H4 (cell line): ENCODE data around the gene ARSB. TPM values are rescaled to one million over a fixed set of nuclear protein-coding genes. Genes with fewer than 3 reads are reported as not detected.

Experiments
- DNase-seq: peaks from one replicate; pipeline ENCODE4 v3.0.0-alpha.2; 2015; ENCODE audit warnings: low spot score
- total RNA-seq: library from RNA; depleted of rRNA; stranded (reverse); fragments of >200 nt; shearing (Covaris generic); gene quantifications from 2 replicates; pipeline ENCODE4 v1.2.3, GENCODE V29; 2014

The ARSB gene
- total RNA-seq, 1 experiment from 2014 or later = 18.5 TPM

DNA sequence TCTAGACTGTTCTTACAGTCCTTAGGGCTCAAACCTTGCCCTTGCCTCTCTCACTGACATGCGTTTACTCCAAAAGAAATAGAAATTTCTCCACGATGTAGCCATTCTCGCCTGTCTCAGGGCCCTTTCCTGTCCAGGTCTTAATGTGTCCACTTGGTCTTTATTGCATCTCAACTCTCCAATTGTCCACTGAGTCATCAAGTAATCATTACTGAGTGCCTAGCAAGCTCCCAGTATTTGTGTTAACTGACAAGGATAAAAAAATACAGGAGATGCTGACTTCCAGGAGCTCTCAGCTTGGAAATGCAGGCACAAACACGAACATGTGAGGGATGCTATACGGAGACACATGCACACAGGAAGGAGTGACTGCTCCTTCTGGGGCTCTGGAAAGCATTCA lies 147.3 kb downstream of the ARSB start:
- no peak for DNase-seq

DNA sequence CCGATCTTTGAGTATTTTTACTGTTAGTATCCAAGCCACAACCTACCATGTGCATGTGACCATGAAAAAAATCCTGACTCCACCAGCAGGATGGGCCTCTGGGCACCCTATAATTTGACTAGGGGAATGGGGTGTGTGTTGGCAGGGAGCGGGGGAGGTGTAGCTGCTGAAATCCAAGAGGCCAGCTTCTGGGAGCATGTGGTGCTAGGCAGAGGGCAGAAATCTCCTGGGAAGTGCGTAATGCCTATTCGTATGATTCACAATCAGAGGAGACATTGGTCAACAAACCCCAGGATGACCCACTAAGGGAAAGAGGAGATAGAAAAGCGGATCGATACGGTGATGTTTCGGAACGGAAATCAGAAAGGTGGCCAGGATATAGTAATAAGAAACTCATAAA lies 149.9 kb downstream of the ARSB start:
- DNase-seq = no peak

DNA sequence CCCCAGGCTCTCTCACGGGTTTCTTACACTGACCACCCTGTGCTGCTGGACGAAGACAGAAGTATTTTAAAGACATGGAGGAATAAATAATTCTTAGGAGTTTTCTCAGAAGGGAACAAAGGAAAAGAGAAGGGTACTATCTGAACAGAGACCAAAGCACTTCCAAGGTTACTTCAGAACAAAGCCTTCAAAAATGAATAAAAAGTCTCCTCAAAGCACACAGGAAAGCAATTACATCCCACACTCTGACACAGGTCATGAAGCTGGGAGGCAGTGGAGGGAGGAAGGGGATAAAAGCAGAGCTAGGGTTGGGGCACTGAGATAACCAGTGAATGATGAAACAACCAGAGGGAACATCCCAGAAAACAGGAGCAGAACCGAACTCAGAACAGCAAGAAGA lies 151.8 kb downstream of the ARSB start:
- no peak for DNase-seq

DNA sequence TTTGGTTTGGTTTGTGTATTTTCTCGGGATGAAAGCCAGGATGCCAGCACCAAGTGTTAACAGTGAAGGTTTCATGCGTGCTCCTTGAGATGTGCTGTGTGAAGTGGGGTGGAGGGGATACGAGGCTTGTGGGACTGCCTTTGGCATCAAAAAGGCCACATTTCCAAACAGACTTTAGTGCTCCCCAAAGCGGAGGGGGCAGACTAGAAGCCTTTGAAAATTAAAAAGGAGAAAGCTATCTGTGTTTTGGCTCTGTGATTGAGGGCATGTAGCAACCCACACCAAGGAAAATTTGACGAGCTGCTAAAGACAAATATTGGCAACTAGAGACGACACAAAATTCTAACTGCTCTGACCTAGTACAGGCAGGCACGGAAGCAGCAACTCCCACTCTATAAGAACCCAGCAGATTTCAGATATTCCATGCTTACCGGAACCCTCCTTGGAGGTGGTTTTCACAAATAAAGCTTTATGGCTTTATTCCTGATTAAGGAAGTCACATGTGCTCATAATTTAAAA lies 154.5 kb downstream of the ARSB start:
- no peak for DNase-seq

DNA sequence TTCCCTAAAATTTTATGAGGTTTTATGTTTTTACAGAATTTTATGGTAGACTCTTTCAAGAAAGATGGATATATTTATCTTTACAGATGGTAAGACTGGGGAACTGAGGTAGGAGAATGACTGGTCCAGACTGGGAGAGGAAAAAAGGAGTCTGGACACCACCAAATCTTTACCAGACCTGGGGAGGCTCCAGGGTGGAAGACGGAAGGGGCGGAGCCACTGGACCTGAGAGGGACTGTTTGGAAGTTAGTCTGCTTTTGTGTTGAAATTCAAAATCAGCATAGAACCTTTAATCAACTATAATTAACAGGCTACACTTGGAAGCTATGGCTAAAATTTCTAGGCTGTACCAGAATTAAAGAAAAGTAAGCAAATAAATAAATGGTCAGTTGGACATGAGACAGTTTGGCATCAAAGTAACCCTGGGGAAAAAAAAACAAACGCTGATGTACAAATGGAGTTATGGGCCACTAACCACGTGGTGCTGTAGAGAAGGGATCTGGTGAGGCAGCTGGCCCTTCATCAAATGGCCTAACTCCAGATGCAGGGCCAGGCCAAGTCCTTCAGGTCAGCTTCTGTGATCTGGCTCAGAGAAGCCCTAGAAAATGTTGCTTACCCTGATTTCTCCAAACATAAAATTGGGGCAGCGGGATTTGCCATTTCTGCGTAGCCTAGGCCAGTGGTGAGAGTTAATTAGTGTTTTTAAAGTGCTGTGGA lies 155.1 kb downstream of the ARSB start:
- DNase-seq = peak; percentile 48

DNA sequence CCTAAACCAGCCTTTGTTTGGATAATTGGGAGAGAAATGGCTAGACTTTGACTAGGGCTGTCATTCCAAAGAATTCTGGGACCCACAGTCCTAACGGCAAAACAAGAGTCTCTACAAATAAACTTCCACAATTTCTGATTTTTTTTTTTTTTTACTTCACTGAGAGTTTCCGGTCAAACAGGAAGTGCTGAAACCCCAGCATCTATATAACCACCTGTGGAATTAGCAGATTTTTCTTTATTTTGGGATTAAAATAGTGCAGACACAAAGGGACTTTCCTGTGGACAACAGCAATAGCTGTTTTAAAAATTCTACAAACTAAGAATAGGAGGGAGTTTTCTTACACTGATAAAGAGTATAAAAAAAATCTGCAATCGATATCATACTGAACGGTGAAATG lies 157.4 kb downstream of the ARSB start:
- no peak for DNase-seq

DNA sequence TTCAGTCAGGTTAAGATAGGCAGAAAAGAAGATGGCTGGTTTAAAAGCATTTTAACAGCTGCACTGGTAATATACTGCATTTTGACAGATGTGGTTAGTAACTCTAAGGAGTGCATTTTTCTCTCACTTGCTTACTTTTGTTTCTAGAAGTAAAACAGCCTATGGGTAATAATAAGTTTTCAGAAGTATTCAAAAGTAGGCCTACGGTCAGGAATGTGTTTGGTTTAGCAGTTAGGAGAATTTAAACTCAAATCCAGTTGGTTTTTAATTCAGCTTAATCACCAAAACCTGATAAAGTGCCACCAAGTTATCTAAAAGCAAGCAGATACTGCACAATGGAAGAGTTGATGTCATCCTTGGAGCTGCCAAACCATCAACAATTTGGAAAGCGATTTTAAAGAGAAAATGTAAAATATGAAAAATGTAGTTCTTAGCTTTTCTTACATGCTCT lies 160.3 kb downstream of the ARSB start:
- DNase-seq = no peak

DNA sequence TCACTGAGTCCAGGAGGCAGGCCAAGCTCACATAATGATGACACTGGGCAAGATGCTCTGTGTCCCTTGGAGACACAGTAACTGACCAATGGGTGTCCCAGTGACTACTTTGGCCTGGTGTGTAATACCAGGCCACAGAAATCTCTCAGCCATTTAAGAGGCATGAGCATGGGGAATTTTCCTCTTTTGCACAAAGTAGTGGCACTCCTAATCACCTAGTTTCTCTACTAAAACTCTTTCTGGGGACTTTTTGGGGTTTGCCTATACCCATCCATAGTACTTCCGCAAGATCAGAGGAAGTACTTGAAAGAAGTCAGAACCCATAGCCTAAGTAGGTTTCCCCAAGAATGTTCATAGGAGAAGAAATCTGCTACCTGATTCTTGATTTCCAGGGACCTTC lies 161.9 kb downstream of the ARSB start:
- DNase-seq = no peak

DNA sequence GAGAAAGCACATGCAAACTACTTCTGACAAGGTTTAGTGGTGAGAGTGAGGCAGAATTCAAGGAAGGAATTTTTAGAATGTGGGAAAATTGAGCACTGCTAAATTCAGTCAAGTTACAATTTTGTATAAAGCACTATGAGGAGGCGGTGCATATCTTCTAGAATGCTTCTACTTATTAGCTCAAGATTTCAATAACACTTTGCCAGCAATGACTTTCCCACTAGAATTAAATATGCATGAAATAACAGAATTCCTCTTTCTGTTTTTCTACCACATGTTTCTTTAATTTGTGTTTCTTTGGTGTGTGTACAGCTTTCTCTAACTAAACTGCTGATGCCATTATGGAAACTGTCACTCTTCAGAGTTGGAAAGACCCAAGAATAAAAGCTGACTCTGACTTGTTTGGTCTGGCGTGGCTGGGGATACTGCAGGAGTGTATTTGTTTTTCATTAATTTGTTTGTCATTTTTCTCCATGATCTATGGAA lies 163.5 kb downstream of the ARSB start:
- no peak for DNase-seq

DNA sequence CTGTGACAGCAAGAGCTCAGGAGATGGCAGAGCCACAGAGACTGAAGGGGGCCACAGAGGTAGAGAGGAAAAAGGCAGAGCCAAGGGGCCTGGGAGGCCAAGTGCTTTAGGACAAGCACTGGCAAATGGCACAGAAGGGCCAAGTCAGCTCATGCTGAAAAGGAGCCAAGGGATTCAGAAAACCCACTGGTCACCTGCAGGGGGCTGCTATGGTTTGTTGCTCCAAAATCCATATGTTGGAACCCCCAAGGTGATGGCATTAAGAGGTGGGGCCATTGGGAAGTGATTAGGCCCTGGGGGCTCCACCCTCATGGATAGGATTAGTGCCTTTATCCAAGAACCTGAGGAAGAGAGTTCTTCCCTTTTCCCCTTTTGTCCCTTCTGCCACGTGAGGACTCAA lies 165.4 kb downstream of the ARSB start:
- DNase-seq = no peak

DNA sequence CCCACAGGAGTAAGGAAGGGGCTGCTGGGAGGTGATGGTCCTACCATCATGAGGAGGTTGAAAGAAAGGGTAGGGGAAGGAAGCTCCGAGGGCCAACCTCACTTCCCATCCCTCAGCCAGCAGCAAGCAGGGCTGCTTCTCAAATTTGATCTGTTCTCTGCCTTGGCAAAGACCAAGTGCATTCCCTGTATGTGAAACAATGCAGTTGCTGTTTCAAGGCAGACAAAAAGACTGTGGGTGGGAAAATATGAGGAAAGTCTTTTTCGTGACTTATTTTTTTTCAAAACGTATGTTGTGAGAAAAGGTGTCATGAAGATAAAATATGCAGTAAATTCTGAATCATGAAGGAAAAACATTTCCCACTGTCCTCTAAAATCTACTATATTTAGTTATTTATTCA lies 165.9 kb downstream of the ARSB start:
- DNase-seq = no peak

DNA sequence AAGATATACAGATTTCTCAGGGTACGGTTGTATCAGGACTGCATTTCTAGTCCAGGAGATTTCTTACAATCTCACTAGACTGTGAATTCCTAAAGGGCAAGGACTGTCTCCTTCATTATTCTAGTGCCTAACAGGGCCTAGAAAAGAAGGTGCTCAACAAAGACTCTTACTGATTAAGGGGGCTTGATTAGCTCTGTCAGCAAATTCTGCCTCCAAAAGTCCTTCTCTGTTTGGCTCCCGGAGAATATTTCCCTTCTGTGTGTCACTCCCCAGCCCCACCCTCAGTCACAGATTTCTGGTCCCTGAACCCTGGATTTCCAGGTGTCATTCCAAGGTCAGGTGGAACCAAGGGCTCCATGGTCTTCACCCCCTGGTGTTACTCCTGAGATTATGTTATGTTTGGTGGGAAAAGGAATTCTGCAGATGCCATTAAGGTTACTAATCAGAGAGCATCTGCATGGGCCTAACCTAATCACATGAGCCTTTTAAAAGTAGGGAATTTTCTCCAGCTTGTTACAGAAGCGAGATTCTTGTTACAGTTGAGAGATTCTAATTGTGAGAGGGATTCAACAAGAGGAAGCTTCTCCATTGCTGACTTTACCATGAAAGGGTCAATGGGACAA lies 168.9 kb downstream of the ARSB start:
- no peak for DNase-seq

DNA sequence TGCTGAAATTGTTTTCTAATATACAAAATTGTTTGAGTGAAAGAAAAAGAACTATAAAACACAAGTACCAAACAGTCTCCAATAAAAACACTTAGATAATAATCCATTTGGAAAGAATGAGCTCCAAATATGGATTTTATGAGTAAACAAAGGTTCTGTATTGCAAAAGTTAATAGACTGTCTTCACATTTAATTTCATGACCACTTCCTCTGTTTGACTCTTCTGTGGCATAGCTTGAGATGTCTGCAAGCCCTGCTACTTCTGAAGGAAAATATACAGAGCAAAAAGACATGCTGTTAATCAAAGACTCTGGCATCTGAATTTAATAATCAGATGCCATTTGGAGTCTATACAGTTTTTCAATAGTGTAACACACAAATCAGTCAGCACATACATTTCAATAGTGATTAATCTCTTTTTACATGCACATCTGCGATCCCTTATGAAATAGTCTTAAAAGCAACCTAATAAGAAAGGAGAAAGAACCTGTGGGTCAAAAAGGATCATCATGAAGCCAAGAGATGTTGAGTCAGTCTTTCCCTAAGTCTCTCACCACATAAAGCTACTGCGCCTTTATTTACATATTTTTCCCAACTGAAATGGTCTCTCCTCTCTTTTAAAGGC lies 171.1 kb downstream of the ARSB start:
- DNase-seq = no peak

DNA sequence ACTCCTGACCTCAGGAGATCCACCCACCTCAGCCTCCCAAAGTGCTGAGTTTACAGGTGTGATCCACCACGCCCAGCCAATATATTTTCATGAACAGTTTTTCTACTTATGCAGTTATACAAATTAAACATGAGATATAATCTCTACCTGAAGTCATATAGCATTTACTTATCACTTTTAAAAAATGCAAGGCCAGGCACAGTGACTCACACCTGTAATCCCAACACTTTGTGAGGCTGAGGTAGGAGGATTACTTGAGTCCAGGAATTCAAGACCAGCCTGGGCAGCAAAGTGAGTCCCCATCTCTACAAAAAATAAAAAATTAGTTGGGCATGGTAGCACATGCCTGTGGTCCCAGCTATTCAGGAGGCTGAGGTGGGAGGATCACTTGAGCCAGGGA lies 171.8 kb downstream of the ARSB start:
- no peak for DNase-seq

DNA sequence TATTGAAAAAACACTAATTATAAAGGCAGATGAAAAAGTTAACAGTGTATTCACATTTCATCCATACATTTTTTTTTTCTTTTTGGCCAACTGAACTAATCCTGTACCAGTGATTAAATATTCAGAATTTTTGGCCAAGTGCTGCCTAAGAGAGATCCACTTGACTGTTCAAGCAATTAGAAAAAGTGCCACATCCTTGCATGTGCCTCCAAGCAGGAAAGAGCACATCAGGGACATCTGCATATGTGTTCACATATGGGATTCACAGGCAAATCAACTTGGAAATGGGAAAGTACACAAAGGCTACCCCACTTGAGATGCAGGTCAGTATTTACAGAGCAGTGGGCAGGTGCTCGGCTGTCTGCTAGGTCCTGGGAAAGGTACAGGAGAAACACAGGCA lies 173.2 kb downstream of the ARSB start:
- DNase-seq = no peak

DNA sequence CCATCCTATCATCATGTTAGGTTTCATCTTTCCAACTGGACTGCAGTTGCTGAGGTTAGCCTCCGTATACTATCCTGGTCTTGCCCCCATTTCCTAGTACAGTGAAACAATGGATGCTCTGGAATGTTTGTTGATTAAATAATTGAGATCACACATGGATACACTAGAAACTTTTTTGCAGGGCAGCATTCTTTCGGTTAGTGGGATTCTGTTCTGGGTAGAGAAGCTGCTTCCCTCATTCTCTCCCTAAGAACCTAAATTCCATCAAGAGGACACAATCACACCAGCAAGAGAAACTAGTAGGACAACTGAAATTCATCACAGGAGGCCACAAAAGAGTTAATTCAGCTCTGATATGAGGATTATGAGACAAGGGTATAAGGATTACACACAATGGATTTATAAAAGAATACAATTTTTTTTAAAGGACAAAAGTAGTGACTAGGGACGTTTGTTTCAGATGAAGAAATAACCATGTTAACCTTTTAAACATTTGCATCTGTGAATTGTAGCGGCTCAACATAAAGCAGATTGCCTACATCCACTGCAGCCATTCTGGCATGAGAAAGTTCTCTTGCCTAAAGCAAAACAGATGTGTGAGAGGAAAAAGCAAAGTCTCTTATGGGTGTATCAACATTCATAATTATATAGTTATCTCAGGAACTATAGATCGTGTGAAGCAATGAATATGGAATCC lies 173.8 kb downstream of the ARSB start:
- DNase-seq = no peak

DNA sequence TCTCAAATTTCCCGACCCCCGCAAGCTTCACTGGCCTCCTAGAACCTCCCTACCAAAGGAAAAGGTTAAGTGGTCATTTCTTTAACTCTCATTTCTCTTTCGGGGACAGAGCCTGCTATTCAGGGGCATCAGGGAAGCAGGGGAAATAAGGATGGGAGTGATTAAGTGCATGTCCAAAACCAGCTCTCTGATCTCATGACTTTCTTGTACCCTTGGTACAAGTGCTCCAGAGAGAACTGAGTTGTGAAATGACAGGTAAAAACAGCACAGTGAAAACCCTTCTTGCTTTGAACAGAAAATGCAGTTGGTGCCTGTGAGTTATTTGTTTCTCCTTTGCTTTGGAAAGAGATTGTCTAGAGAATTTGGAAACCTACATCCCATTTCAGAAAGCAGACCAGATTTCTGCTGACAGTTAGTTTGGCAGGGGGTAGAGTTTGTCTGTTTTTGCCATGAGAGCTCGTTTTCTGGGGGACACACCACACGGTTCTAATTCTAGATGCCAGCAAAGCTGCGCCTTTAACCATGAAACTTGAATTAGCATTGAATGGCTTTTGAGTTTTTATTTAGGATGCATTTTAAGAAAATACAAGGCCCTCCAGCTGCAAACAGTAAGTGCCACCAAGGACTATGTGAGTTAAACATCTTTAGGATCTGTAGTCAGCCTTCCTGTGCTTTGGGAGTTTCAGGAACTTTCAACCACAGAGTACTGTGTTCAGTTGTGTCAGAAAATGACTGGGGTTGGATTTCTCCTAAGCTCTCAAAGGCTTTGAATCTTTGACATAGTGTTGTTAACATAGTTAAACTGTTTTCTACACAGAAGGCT lies 174.8 kb downstream of the ARSB start:
- no peak for DNase-seq

DNA sequence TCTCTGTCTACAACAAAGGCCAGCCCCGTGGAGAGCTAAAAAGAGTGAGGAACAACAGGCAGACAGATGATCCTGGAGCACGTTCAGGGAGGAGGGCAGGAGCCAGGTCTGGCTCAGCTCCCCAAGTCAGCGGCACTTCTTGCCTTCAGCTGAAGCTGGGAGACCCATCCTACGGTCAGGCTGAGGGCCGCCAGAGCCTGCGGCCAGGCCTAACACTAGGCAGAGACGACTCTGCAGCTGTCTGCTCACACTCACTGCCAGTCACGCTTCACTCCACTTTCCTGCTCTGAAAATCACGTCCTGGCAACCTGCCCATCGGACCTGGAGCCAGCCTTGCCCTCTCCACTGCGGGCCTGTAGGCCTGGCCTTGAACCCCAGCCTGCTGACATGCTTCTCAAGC lies 175.7 kb downstream of the ARSB start:
- no peak for DNase-seq

DNA sequence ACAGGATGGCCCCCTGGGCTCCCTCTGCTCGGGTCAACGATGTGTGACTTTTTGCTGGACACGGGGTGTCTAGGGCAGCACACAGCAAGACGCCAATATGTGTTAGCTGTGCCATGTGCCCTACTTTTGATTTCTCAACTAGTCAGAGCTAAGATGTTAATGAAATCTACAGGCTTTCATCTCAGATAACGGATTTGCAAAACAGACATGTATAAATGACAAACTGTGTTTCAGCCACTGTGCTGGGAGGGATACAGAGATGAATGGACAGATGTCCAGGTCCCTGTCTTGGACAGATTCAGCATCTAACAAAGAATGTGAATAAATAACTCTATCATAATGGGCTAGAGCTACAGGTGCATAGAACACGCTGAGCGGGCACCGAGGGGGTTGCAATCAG lies 176.3 kb downstream of the ARSB start:
- DNase-seq = no peak

DNA sequence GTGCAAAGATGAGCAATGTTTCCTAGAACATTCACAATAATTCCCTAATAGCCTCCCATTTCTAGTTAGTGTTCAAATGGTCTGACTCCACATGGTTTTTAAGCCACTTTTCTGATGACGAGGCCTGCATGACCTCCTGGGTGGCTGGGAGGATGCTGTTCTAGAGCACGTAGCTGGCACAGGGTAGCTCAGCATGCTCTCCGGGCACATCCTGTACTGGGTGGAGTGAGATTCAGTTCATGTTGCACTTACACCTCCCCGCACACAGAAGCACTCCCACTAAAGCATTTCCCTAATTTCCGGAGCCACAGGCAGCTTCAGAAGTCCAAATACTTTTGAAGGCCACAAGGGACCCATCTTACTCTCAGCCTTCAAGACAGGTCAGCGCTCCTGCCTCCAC lies 176.7 kb downstream of the ARSB start:
- DNase-seq = no peak

DNA sequence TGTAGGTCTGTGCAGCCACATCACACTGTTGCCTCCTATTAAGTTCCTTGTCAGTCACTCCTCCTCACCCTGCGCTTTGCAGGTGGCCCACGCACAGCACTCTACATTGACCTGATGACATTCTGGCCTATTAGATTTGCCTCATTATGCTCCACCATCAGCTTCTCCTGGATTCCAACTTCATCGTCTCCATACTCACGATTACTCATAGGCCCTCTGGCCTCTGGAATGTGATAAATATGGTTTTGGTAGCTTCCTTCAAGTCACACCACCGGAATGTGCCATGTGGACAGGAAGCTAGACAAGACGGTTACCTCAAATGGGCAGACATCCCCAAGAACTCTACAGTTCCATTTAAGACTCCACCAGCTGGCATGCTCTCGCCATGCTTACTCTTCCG lies 178.6 kb downstream of the ARSB start:
- DNase-seq = peak; percentile 57
